ENCODE data around the gene OR5M8. TPM values are rescaled to one million over a fixed set of nuclear protein-coding genes. Genes with fewer than 3 reads are reported as not detected.

OR5M8 gene
- total RNA-seq, 1 experiment from 2014 or later = not detected

GRCh38 chr11:56509439-56509838 is 18.3 kb upstream of the OR5M8 start (continued):
- TF ChIP-seq USF1 (CRISPR knock-in tag; IDR thresholded peaks at IDR 0.05) (no peak), CREB1 (CRISPR knock-in tag; IDR thresholded peaks at IDR 0.05) (no peak), ZNF532 (CRISPR knock-in tag; IDR thresholded peaks at IDR 0.05; ENCODE audit: borderline replicate concordance) (no peak)

GRCh38 chr11:56497010-56497409 is 5.8 kb upstream of the OR5M8 start:
- POLR2A ChIA-PET = no interaction called here
- Mint-ChIP-seq H3K4me3 (no peak overlapping the region), H3K4me1 (no peaks in the 10 kb centered on the region), H3K9me3 (peaks cover 26% of the 10 kb centered on the region), H3K36me3 (peaks cover 7% of the 10 kb centered on the region), H3K27me3 (ENCODE audit: low read depth) (no peaks in the 10 kb centered on the region), H3K27ac (no peak overlapping the region)
- CTCF ChIA-PET = no interaction called here
- DNase-seq (ENCODE audit: low spot score) (no peak), ATAC-seq (no peak)
- TF ChIP-seq TCF7 (CRISPR knock-in tag; IDR thresholded peaks at IDR 0.05; ENCODE audit: low read depth) = no peak
- no peak for TF ChIP-seq FOXP4 (CRISPR knock-in tag; IDR thresholded peaks at IDR 0.05)
- TF ChIP-seq, protein P1, sequence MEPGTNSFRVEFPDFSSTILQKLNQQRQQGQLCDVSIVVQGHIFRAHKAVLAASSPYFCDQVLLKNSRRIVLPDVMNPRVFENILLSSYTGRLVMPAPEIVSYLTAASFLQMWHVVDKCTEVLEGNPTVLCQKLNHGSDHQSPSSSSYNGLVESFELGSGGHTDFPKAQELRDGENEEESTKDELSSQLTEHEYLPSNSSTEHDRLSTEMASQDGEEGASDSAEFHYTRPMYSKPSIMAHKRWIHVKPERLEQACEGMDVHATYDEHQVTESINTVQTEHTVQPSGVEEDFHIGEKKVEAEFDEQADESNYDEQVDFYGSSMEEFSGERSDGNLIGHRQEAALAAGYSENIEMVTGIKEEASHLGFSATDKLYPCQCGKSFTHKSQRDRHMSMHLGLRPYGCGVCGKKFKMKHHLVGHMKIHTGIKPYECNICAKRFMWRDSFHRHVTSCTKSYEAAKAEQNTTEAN (CRISPR knock-in tag; IDR thresholded peaks at IDR 0.05) = no peak
- TF ChIP-seq SOX15 (CRISPR knock-in tag; IDR thresholded peaks at IDR 0.05) = no peak
- TF ChIP-seq ZNF532 (CRISPR knock-in tag; IDR thresholded peaks at IDR 0.05; ENCODE audit: borderline replicate concordance) = no peak
- no peak for TF ChIP-seq ZNF671 (CRISPR knock-in tag; IDR thresholded peaks at IDR 0.05)
- no peak for TF ChIP-seq AFF4 (CRISPR knock-in tag; IDR thresholded peaks at IDR 0.05; ENCODE audit: borderline replicate concordance)
- TF ChIP-seq ZNF317 (CRISPR knock-in tag; IDR thresholded peaks at IDR 0.05; ENCODE audit: borderline replicate concordance, low read depth) = no peak
- TF ChIP-seq, protein P2, sequence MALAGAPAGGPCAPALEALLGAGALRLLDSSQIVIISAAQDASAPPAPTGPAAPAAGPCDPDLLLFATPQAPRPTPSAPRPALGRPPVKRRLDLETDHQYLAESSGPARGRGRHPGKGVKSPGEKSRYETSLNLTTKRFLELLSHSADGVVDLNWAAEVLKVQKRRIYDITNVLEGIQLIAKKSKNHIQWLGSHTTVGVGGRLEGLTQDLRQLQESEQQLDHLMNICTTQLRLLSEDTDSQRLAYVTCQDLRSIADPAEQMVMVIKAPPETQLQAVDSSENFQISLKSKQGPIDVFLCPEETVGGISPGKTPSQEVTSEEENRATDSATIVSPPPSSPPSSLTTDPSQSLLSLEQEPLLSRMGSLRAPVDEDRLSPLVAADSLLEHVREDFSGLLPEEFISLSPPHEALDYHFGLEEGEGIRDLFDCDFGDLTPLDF (CRISPR knock-in tag; IDR thresholded peaks at IDR 0.05) = no peak
- TF ChIP-seq ZNF425 (CRISPR knock-in tag; conservative IDR thresholded peaks at IDR 0.05) = no peak
- no peak for TF ChIP-seq RELA (CRISPR knock-in tag; IDR thresholded peaks at IDR 0.05; ENCODE audit: borderline replicate concordance)
- TF ChIP-seq, protein P3, sequence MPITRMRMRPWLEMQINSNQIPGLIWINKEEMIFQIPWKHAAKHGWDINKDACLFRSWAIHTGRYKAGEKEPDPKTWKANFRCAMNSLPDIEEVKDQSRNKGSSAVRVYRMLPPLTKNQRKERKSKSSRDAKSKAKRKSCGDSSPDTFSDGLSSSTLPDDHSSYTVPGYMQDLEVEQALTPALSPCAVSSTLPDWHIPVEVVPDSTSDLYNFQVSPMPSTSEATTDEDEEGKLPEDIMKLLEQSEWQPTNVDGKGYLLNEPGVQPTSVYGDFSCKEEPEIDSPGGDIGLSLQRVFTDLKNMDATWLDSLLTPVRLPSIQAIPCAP (CRISPR knock-in tag; IDR thresholded peaks at IDR 0.05) = no peak
